Kidney tubule cell (primary cell): ENCODE data around the gene CDK11A.
"Not testable (repeated sequence)": the region's sequence is repeated elsewhere in the genome, so short reads cannot be mapped to it uniquely, and the experiment has no call there.

ENCODE experiments used
- DNase-seq: peaks from one replicate; pipeline ENCODE4 v3.0.0-alpha.2; 2018; ENCODE audit warnings: low spot score

CDK11A gene

GRCh38 chr1:1662392-1662791 is 61.8 kb downstream of the CDK11A start:
- not testable (repeated sequence) for DNase-seq

DNA sequence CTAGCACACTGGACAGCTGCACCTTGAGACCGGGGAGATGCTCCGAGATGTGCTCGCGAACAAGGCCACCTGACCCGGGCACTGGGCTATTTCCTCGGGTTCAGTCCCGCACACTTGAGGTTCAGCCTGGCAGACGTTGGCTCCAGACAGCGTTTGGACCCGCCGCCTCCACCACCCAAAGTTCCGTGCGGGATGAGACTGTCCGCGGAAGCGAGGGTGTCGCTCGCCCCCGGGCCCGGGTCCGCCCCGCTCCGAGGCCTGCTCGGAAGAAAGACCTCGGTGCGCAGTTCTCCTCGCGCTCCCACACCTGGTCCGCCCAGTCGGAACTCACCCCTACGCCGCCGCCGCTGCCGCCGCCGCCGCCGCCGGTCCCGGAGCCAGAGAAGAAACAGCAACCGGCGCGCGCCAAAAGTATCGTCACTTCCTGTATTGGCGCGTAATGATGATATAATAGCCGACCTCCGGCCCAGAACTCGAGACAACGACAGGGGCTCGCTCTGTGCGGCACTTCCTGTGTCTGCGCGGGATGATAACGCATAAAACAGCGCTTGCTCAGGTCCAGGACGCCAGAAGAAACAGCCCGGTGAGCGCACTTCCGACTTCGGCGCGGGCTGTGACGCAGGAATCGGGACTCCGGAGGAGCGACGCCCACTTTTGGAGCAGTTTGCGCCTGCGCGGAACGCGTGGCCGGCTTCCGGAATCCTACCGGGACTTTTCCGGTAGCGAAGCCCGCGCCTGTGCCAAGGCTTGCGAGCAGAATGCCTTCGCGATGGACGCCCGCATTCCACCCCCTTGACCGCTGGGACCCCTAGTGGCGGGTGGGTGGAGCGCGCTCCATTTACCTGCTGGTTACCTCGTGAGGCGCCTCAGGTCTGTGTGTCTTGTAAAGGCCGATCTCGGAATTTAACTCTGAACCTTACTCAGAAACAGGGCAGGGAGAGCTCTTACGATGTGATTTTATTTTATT is 65.3 kb downstream of the CDK11A start, which contains the start of gene CDK11B:
Gene CDK11B, minus strand, starts transcription at position 422 of the 967 bp plus-strand sequence. CDS start 1,519 bp downstream, outside the sequence.
- DNase-seq = peak; percentile 98
